K562 (cell line): ENCODE measurements around the gene COL6A1. TPM values are rescaled to one million over a fixed set of nuclear protein-coding genes. Genes with fewer than 3 reads are reported as not detected.

Experiments used
- ATAC-seq: fragments of 200-7000 bp; cut with Tn5 transposase; 3 replicates; pipeline ENCODE4 v1.9.1; 2020; ENCODE audit warnings: moderate library complexity
- BruUV-seq: library from RNA; stranded (reverse); fragments of 400-500 nt; replicated peaks from 2 replicates; lab custom pipeline; 2021; lab: Mats Ljungman, UMichigan
- CTCF ChIA-PET: fragments of 300-600 bp; formaldehyde crosslinking; extraction: SDS; loops from one replicate; lab custom pipeline; 2021; ENCODE audit warnings: low intra/inter-chr PET ratio; lab: Yijun Ruan, JAX
- POLR2A ChIA-PET: fragments of 300-600, 350-650 bp; sonication (Branson Sonifier 250); formaldehyde crosslinking; extraction: SDS; loops from one replicate; lab custom pipeline; 2021; ENCODE audit warnings: antibody characterized with exemption, inconsistent platforms; lab: Yijun Ruan, JAX
- DNase-seq, 4 experiments: peaks; one replicate each; pipeline versions ENCODE4 v3.0.0 to v3.0.0-alpha.2; 2011 to 2018; ENCODE audit warnings: low spot score in 3 of 4, mixed read lengths in 3 of 4; ENCODE audit errors: extremely low read depth in 1 of 4
- FAIRE-seq: peaks from 2 replicates; lab custom pipeline; 2011; peaks lifted over from hg19 to GRCh38; lab: Jason Lieb, UNC
- H2AFZ ChIP-seq: 2 replicates; pipeline ENCODE4 v1.6.0; 2011; ENCODE audit warnings: low read depth, low read length, control low read depth, inconsistent platforms
- H3K27ac ChIP-seq: fragments of 200-600 bp; 3 replicates; pipeline ENCODE4 v1.8.0; 2011; ENCODE audit warnings: low read depth, mild to moderate bottlenecking, control low read depth, inconsistent platforms, low read length, moderate library complexity, mixed read lengths; ENCODE audit errors: extremely low read depth
- H3K27me3 ChIP-seq, 2 experiments: fragments of 300-600 bp in 1 of 2; 2 replicates in 1 of 2; 3 replicates in 1 of 2; pipeline versions ENCODE4 v1.6.0 to v1.8.0; 2011; ENCODE audit warnings: inconsistent platforms in 2 of 2, low read length in 2 of 2, mild to moderate bottlenecking in 1 of 2, mixed read lengths in 1 of 2, moderate library complexity in 1 of 2; ENCODE audit not compliant: control insufficient read depth in 2 of 2, insufficient read depth in 2 of 2
- H3K36me3 ChIP-seq: fragments of 300-600 bp; 3 replicates; pipeline ENCODE4 v1.8.0; 2011; ENCODE audit warnings: mild to moderate bottlenecking, low read length, inconsistent platforms; ENCODE audit not compliant: control insufficient read depth, insufficient read depth
- H3K4me1 ChIP-seq, 2 experiments: fragments of 200-600 bp in 1 of 2; replicated peaks in 1 of 2; 2 replicates in 1 of 2; 3 replicates in 1 of 2; pipeline versions ENCODE4 v1.5.1 to v1.8.0; 2011; ENCODE audit warnings: inconsistent platforms in 2 of 2, low read length in 2 of 2, mild to moderate bottlenecking in 1 of 2, mixed read lengths in 1 of 2, moderate library complexity in 1 of 2; ENCODE audit not compliant: control insufficient read depth in 2 of 2, insufficient read depth in 2 of 2
- H3K4me2 ChIP-seq: 2 replicates; pipeline ENCODE4 v1.6.1; 2011; ENCODE audit warnings: low read length, control low read depth, inconsistent platforms, mixed read lengths; ENCODE audit not compliant: insufficient read depth
- H3K4me3 ChIP-seq: fragments of 200-600 bp; sonication (generic), shearing (Covaris generic); 2 replicates; pipeline ENCODE4 v1.5.1; 2016; ENCODE audit warnings: control low read depth, inconsistent platforms
- H3K79me2 ChIP-seq: fragments of 200-600 bp; 3 replicates; pipeline ENCODE4 v1.8.0; 2011; ENCODE audit warnings: low read length, inconsistent platforms; ENCODE audit not compliant: control insufficient read depth, insufficient read depth
- H3K9ac ChIP-seq, 2 experiments: 2 replicates each; pipeline versions ENCODE4 v1.6.0 to v1.6.1; 2011; ENCODE audit warnings: low read depth in 2 of 2, low read length in 2 of 2, control low read depth in 1 of 2, inconsistent platforms in 1 of 2, mild to moderate bottlenecking in 1 of 2, mixed read lengths in 1 of 2; ENCODE audit not compliant: insufficient read depth in 1 of 2
- H3K9me1 ChIP-seq: one replicate; pipeline ENCODE4 v1.6.0; 2011; ENCODE audit warnings: inconsistent platforms, mild to moderate bottlenecking, low read length, moderate library complexity; ENCODE audit not compliant: control insufficient read depth, insufficient read depth
- H3K9me3 ChIP-seq: replicated peaks from 2 replicates; pipeline ENCODE4 v1.5.1; 2011; ENCODE audit warnings: low read depth, low read length, inconsistent platforms; ENCODE audit not compliant: control insufficient read depth, insufficient read depth
- H4K20me1 ChIP-seq: replicated peaks from 2 replicates; pipeline ENCODE4 v1.6.1; 2011; ENCODE audit warnings: low read length, inconsistent platforms, mixed read lengths; ENCODE audit not compliant: control insufficient read depth, insufficient read depth
- ARID1B ChIP-seq: fragments of 450-650 bp; IDR thresholded peaks from 2 replicates; pipeline ENCODE4 v1.6.1; 2016; ENCODE audit warnings: antibody characterized with exemption, mild to moderate bottlenecking, inconsistent platforms
- ATF7 ChIP-seq: fragments of 450-650 bp; IDR thresholded peaks from 2 replicates; pipeline ENCODE4 v1.7.1; 2014; ENCODE audit warnings: mild to moderate bottlenecking, moderate library complexity
- FOXJ3 ChIP-seq: sonication (generic); formaldehyde crosslinking; IDR thresholded peaks from 2 replicates; pipeline ENCODE4 v1.4.0; 2020; ENCODE audit warnings: mild to moderate bottlenecking, missing genetic modification reagents
- HDAC3 ChIP-seq: fragments of 450-650 bp; IDR thresholded peaks from 2 replicates; pipeline ENCODE4 v1.6.1; 2018; ENCODE audit warnings: borderline replicate concordance, mild to moderate bottlenecking, moderate library complexity; ENCODE audit not compliant: partially characterized antibody
- JUNB ChIP-seq: fragments of 450-650 bp; formaldehyde crosslinking; conservative IDR thresholded peaks from 2 replicates; pipeline ENCODE4 v1.4.0; 2020; ENCODE audit warnings: mild to moderate bottlenecking
- KDM1A ChIP-seq, 2 experiments: fragments of 450-650 bp; IDR thresholded peaks; 2 replicates each; pipeline ENCODE4 v1.6.1; 2016; ENCODE audit warnings: mild to moderate bottlenecking in 2 of 2
- LEF1 ChIP-seq: fragments of 450-650 bp; IDR thresholded peaks from 2 replicates; pipeline ENCODE4 v1.6.1; 2016; ENCODE audit warnings: mild to moderate bottlenecking
- MAZ ChIP-seq, 2 experiments: fragments of 450-650 bp in 1 of 2; sonication (generic) in 1 of 2; formaldehyde crosslinking; IDR thresholded peaks in 1 of 2; conservative IDR thresholded peaks in 1 of 2; 2 replicates each; pipeline versions ENCODE4 v1.4.0 to v1.5.0; 2020; ENCODE audit warnings: mild to moderate bottlenecking in 1 of 2, missing genetic modification reagents in 1 of 2
- MTA3 ChIP-seq: fragments of 450-650 bp; formaldehyde crosslinking; IDR thresholded peaks from 2 replicates; pipeline ENCODE4 v1.6.1; 2017; ENCODE audit warnings: mild to moderate bottlenecking, borderline replicate concordance
- POLR2G ChIP-seq: fragments of 200-400 bp; formaldehyde crosslinking; IDR thresholded peaks from 2 replicates; pipeline ENCODE4 v1.6.1; 2017; ENCODE audit warnings: low read depth, mild to moderate bottlenecking, antibody characterized with exemption, low read length, moderate library complexity
- RBM25 ChIP-seq: fragments of 200-400 bp; formaldehyde crosslinking; IDR thresholded peaks from 2 replicates; pipeline ENCODE4 v1.6.1; 2018; ENCODE audit warnings: low read length, low read depth, moderate library complexity; ENCODE audit not compliant: severe bottlenecking
- RBM39 ChIP-seq: fragments of 200-400 bp; formaldehyde crosslinking; optimal IDR thresholded peaks from 2 replicates; pipeline ENCODE3; 2018; ENCODE audit warnings: low read depth, low read length
- TARDBP ChIP-seq: fragments of 450-650 bp; IDR thresholded peaks from 2 replicates; pipeline ENCODE4 v1.6.1; 2016
- YY1 ChIP-seq, 3 experiments: IDR thresholded peaks; 2 replicates each; pipeline ENCODE4 v1.6.1; 2011; ENCODE audit warnings: low read length in 2 of 3, mild to moderate bottlenecking in 2 of 3, moderate library complexity in 2 of 3, borderline replicate concordance in 1 of 3, control low read depth in 1 of 3, low read depth in 1 of 3; ENCODE audit not compliant: insufficient read depth in 3 of 3, insufficient replicate concordance in 2 of 3, control insufficient read depth in 1 of 3, insufficient read length in 1 of 3; ENCODE audit errors: extremely low read depth in 1 of 3
- ZNF121 ChIP-seq: sonication (generic); formaldehyde crosslinking; conservative IDR thresholded peaks from 2 replicates; pipeline ENCODE4 v1.8.0; 2022; ENCODE audit warnings: missing genetic modification reagents
- ZNF197 ChIP-seq: fragments of 200-800 bp; sonication (Bioruptor generic); IDR thresholded peaks from 2 replicates; pipeline ENCODE4 v1.6.1; 2016; ENCODE audit warnings: low read depth, missing genetic modification characterization, missing compliant biosample characterization
- ZNF586 ChIP-seq: fragments of 450-650 bp; formaldehyde crosslinking; conservative IDR thresholded peaks from 2 replicates; pipeline ENCODE4 v1.4.0; 2020; ENCODE audit warnings: mild to moderate bottlenecking, moderate library complexity
- WGBS: fragments of 100-300 bp; shearing (Covaris generic); methylation state at CpG from one replicate; pipeline ENCODE4 v1.1.6; 2016; ENCODE audit warnings: low coverage, mixed read lengths; ENCODE audit not compliant: insufficient coverage; ENCODE audit errors: missing lambda C conversion rate; 5-methylcytosine and 5-hydroxymethylcytosine counted together
- in situ Hi-C: fragments of 300-500 bp; cut with MboI; formaldehyde crosslinking; loops from 4 replicates; pipeline ENCODE4 v1.15.0; 2018; ENCODE audit warnings: inconsistent platforms, mixed read lengths
- intact Hi-C: fragments of 100-400 bp; cut with micrococcal nuclease; formaldehyde crosslinking; loops from 2 replicates; pipeline ENCODE4 v1.14.2; 2022
- polyA plus RNA-seq, 8 experiments: library from polyadenylated mRNA; depleted of rRNA in 4 of 8; stranded (reverse) in 5 of 8; unstranded in 3 of 8; fragments of >200 nt; fragmentation: Nextera tagmentation in 2 of 8; fragmentation: Illumina TruSeq in 1 of 8; extraction: Ambion mirVana in 2 of 8; extraction: Trizol in 1 of 8; gene quantifications; 2 replicates each; pipeline versions ENCODE4 v1.2.1 to v1.2.3, GENCODE V29; 2011 to 2014; ENCODE audit warnings: inconsistent platforms in 1 of 8, missing spikeins in 1 of 8
- total RNA-seq, 7 experiments: library from RNA; depleted of rRNA in 6 of 7; stranded (reverse); fragments of >200 nt in 6 of 7; fragmentation: Illumina TruSeq in 2 of 7; extraction: Trizol in 2 of 7; gene quantifications; 2 replicates each; pipeline versions ENCODE4 v1.2.1 to v1.2.3, GENCODE V29; 2011 to 2021; ENCODE audit warnings: low replicate concordance in 1 of 7
- TF ChIP-seq, protein P1 (sequence below): fragments of 450-650 bp; IDR thresholded peaks from 2 replicates; pipeline ENCODE4 v1.6.1; 2014; ENCODE audit warnings: low read depth, mild to moderate bottlenecking, moderate library complexity, borderline replicate concordance

COL6A1 gene
- total and polyA plus RNA-seq, 9 of the 15 experiments (the other 6 are each of a cell fraction or from before 2014, with no cell fraction given) = 0.07 to 1.3 (median 0.14) TPM; not detected in 3

DNA sequence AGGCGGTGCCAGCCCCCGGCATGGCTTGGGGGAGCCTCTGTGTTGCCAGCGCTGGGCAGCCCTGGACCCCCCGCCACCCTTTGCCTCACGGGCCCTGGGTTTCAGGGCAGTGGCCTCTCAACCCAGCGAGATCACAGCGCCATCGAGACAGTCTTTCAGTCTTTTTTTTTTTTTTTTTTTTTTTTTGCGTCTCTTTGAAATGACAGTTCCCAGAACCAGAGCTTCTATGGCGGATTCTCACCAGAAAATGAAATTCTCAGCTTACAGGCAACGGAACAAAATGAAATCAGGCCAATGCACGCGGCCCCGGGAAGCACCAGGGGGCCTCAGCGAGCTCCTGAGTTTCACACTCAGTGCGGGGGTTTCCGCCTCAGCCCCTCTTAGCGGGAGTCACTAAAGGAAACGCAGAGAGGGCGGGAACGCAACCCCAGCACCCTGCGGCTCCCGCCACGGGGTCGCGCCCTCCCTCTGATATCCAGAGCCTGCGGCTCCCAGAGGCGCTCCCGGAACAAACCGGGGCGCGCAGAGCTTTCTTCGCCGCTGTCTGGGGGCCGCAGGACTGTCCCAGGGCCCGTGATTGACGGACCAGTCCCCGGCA is 8.0 kb upstream of the COL6A1 start:
- H3K27ac ChIP-seq = no peak overlapping the region
- ChIA-PET POLR2A (interaction anchor here (0.5 to 1.3 kb wide), 5 partner anchors 12 to 170 kb away, joined by 3 to 5 read pairs (median 3); no protein-coding TSS in a partner anchor), CTCF (interaction anchor here (0.6 kb wide), 1 partner anchor 13 kb away, joined by 3 read pairs; no protein-coding TSS in a partner anchor)
- peak; percentile 81 for FAIRE-seq
- no peaks in the 10 kb centered on the region for H3K79me2 ChIP-seq
- peak; percentile 76 for ATAC-seq
- 5% methylated on average over 34 of the region's 38 CpGs for WGBS
- no TSS peak for BruUV-seq
- intact Hi-C loops = loop anchor here (5.0 to 10.0 kb wide), 3 partner anchors 71 to 169 kb away; partner anchors contain the start of gene COL6A2
- H3K4me1 ChIP-seq = peaks cover 0 to 52% of the 10 kb centered on the region in 2 experiments; a peak in 4 of 5 replicates
- in situ Hi-C loops = no loop called here
- peaks cover 6% of the 10 kb centered on the region; the same call in 1 of the 2 replicates for H4K20me1 ChIP-seq
- H3K9me3 ChIP-seq = no peaks in the 10 kb centered on the region
- H3K9me1 ChIP-seq = no peaks in the 10 kb centered on the region
- H3K4me2 ChIP-seq = peak overlapping the region; percentile 57
- H2AFZ ChIP-seq = peak overlapping the region; percentile 70
- peak; percentile 72 to 83 (median 82) for DNase-seq
- H3K27me3 ChIP-seq = peaks cover 29 to 43% of the 10 kb centered on the region in 2 experiments
- peak overlapping the region in 1 of 2 experiments; percentile 84; a peak in 2 of 4 replicates for H3K9ac ChIP-seq
- H3K36me3 ChIP-seq = no peaks in the 10 kb centered on the region
- peak overlapping the region; percentile 14 for H3K4me3 ChIP-seq
- TF ChIP-seq JUNB (CRISPR knock-in tag) (no peak), POLR2G (peak; percentile 47; the same call in 1 of the 2 replicates), FOXJ3 (no peak), ZNF121 (no peak), KDM1A (IDR thresholded peaks at IDR 0.05) (peak in 1 of 2 experiments; percentile 63; a peak in 2 of 4 replicates), ARID1B (no peak), ZNF197 (CRISPR knock-in tag) (no peak), YY1 (IDR thresholded peaks at IDR 0.05; ENCODE audit: borderline replicate concordance in 1 of 3, control insufficient read depth in 1 of 3, extremely low read depth in 1 of 3, insufficient read depth in 3 of 3, insufficient read length in 1 of 3, insufficient replicate concordance in 2 of 3, low read depth in 1 of 3, low read length in 2 of 3) (peak in 1 of 3 experiments; percentile 48), RBM25 (no peak), TARDBP (peak; percentile 55; the same call in 1 of the 2 replicates), LEF1 (no peak), MAZ (CRISPR knock-in tag; conservative IDR thresholded peaks at IDR 0.05 in 1 of 2, IDR thresholded peaks at IDR 0.05 in 1 of 2) (peak in 1 of 2 experiments; percentile 48; a peak in 2 of 4 replicates), ATF7 (peak; percentile 46; the same call in 1 of the 2 replicates), RBM39 (no peak), MTA3 (0 out of 2 replicates have a peak, but pooled peaks have one; percentile 56), ZNF586 (no peak), HDAC3 (no peak)
- TF ChIP-seq, protein P1, sequence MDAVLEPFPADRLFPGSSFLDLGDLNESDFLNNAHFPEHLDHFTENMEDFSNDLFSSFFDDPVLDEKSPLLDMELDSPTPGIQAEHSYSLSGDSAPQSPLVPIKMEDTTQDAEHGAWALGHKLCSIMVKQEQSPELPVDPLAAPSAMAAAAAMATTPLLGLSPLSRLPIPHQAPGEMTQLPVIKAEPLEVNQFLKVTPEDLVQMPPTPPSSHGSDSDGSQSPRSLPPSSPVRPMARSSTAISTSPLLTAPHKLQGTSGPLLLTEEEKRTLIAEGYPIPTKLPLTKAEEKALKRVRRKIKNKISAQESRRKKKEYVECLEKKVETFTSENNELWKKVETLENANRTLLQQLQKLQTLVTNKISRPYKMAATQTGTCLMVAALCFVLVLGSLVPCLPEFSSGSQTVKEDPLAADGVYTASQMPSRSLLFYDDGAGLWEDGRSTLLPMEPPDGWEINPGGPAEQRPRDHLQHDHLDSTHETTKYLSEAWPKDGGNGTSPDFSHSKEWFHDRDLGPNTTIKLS = no peak
